CD14-positive monocyte (primary cell): ENCODE results near the gene PRR33. TPM values are rescaled to one million over a fixed set of nuclear protein-coding genes. Genes with fewer than 3 reads are reported as not detected.

ENCODE experiments used
- DNase-seq, 3 donors: peaks; one replicate each; pipeline ENCODE4 v3.0.0-alpha.2; 2011 to 2022
- H2AFZ ChIP-seq: 2 replicates; pipeline ENCODE4 v1.6.0; 2012; ENCODE audit warnings: mild to moderate bottlenecking, low read depth, low read length, inconsistent platforms; ENCODE audit not compliant: insufficient read depth, poor library complexity, severe bottlenecking
- H3K27ac ChIP-seq, 2 donors: 1 replicate in 1 of 2; 2 replicates in 1 of 2; pipeline ENCODE4 v1.5.1; 2012 to 2013; ENCODE audit warnings: low read length in 2 of 2, control low read depth in 1 of 2, inconsistent platforms in 1 of 2, low read depth in 1 of 2, mild to moderate bottlenecking in 1 of 2
- H3K27me3 ChIP-seq, 2 donors: one replicate each; pipeline versions ENCODE4 v1.6.0 to v1.6.1; 2011 to 2013; ENCODE audit warnings: low read length in 2 of 2; ENCODE audit not compliant: control insufficient read depth in 2 of 2, insufficient read depth in 2 of 2
- H3K36me3 ChIP-seq, 2 donors: replicated peaks in 1 of 2; 1 replicate in 1 of 2; 2 replicates in 1 of 2; pipeline versions ENCODE4 v1.5.1 to v1.6.1; 2012 to 2013; ENCODE audit warnings: low read length in 2 of 2, control low read depth in 1 of 2, inconsistent platforms in 1 of 2, mild to moderate bottlenecking in 1 of 2; ENCODE audit not compliant: insufficient read depth in 2 of 2, control insufficient read depth in 1 of 2
- H3K4me1 ChIP-seq, 2 donors: 1 replicate in 1 of 2; 2 replicates in 1 of 2; pipeline versions ENCODE4 v1.5.1 to v1.6.1; 2012 to 2013; ENCODE audit warnings: low read length in 2 of 2, control low read depth in 1 of 2, inconsistent platforms in 1 of 2, mild to moderate bottlenecking in 1 of 2, moderate library complexity in 1 of 2; ENCODE audit not compliant: insufficient read depth in 2 of 2, control insufficient read depth in 1 of 2
- H3K4me2 ChIP-seq: replicated peaks from 2 replicates; pipeline ENCODE3; 2012; ENCODE audit warnings: low read length, moderate library complexity, mild to moderate bottlenecking; ENCODE audit not compliant: poor library complexity, severe bottlenecking; ENCODE audit errors: extremely low read depth
- H3K4me3 ChIP-seq, 3 experiments: fragments of 200-600 bp in 1 of 3; sonication (generic) in 1 of 3; replicated peaks in 1 of 3; 1 replicate in 2 of 3; 2 replicates in 1 of 3; pipeline ENCODE4 v1.5.1; 2011 to 2013; ENCODE audit warnings: low read length in 3 of 3, mild to moderate bottlenecking in 3 of 3, control low read depth in 2 of 3, low read depth in 2 of 3, inconsistent platforms in 1 of 3, moderate library complexity in 1 of 3
- H3K79me2 ChIP-seq: 2 replicates; pipeline ENCODE4 v1.6.0; 2012; ENCODE audit warnings: mild to moderate bottlenecking, control low read depth, inconsistent platforms, low read length, moderate library complexity; ENCODE audit not compliant: insufficient read depth
- H3K9ac ChIP-seq: 2 replicates; pipeline ENCODE4 v1.6.0; 2017; ENCODE audit warnings: low read length, mild to moderate bottlenecking; ENCODE audit not compliant: insufficient read depth, poor library complexity, severe bottlenecking
- H3K9me3 ChIP-seq, 2 donors: replicated peaks in 1 of 2; 1 replicate in 1 of 2; 2 replicates in 1 of 2; pipeline versions ENCODE4 v1.5.1 to v1.6.1; 2012 to 2013; ENCODE audit warnings: low read length in 2 of 2, control low read depth in 1 of 2; ENCODE audit not compliant: control insufficient read depth in 1 of 2, insufficient read depth in 1 of 2
- H4K20me1 ChIP-seq: 2 replicates; pipeline ENCODE4 v1.6.0; 2012; ENCODE audit warnings: mild to moderate bottlenecking, low read length, control low read depth, moderate library complexity; ENCODE audit not compliant: insufficient read depth
- H3K27ac Mint-ChIP-seq, 7 donors: one replicate each; pipeline ENCODE4 v1.8.0; 2020; ENCODE audit warnings: mild to moderate bottlenecking in 7 of 7, mixed read lengths in 7 of 7, moderate library complexity in 6 of 7, inconsistent platforms in 2 of 7
- H3K27me3 Mint-ChIP-seq, 3 donors: one replicate each; pipeline ENCODE4 v1.8.0; 2021 to 2022; ENCODE audit warnings: low read depth in 3 of 3, mild to moderate bottlenecking in 3 of 3, mixed read lengths in 3 of 3, moderate library complexity in 3 of 3, inconsistent platforms in 1 of 3
- H3K36me3 Mint-ChIP-seq, 2 donors: one replicate each; pipeline ENCODE4 v1.8.0; 2020; ENCODE audit warnings: mixed read lengths in 2 of 2, inconsistent platforms in 1 of 2, mild to moderate bottlenecking in 1 of 2
- H3K4me1 Mint-ChIP-seq: one replicate; pipeline ENCODE4 v1.8.0; 2020; ENCODE audit warnings: mild to moderate bottlenecking, mixed read lengths
- H3K4me3 Mint-ChIP-seq, 2 donors: one replicate each; pipeline ENCODE4 v1.8.0; 2020; ENCODE audit warnings: mild to moderate bottlenecking in 2 of 2, mixed read lengths in 2 of 2, moderate library complexity in 1 of 2
- H3K9me3 Mint-ChIP-seq, 7 donors: one replicate each; pipeline ENCODE4 v1.8.0; 2020 to 2022; ENCODE audit warnings: mixed read lengths in 7 of 7, mild to moderate bottlenecking in 6 of 7, moderate library complexity in 6 of 7, inconsistent platforms in 2 of 7
- WGBS: methylation state at CpG from one replicate; pipeline ENCODE4 v1.1.5; 2013; ENCODE audit warnings: missing lambda C conversion rate; ENCODE audit not compliant: insufficient coverage; 5-methylcytosine and 5-hydroxymethylcytosine counted together
- intact Hi-C, 2 donors: fragments of 100-400 bp; cut with micrococcal nuclease; formaldehyde crosslinking; loops; one replicate each; pipeline versions ENCODE4 v1.15.0 to v1.15.1; 2023
- polyA plus RNA-seq, 3 donors: library from polyadenylated mRNA; depleted of rRNA in 1 of 3; unstranded in 2 of 3; stranded (reverse) in 1 of 3; fragments of 300-500 nt in 2 of 3; fragments of >200 nt in 1 of 3; fragmentation: Illumina TruSeq in 2 of 3; gene quantifications; 1 replicate in 2 of 3; 2 replicates in 1 of 3; pipeline ENCODE4 v1.2.3, GENCODE V29; 2012 to 2021
- TF ChIP-seq, protein P1 (sequence below): fragments of 200-600 bp; IDR thresholded peaks from one replicate; pipeline ENCODE4 v1.8.0; 2022; ENCODE audit warnings: antibody characterized with exemption, mild to moderate bottlenecking

The PRR33 gene
- polyA plus RNA-seq, 3 donors: not detected

GRCh38 chr11:1857064-1857463 is 34.6 kb downstream of the PRR33 start:
- H3K4me3 Mint-ChIP-seq: no peak overlapping the region
- Histone ChIP-seq H3K36me3 (peaks cover 25 to 65% of the 10 kb centered on the region in 2 donors), H3K4me1 (peaks cover 70 to 79% of the 10 kb centered on the region in 2 donors), H4K20me1 (peaks cover 82% of the 10 kb centered on the region), H3K4me3 (peak overlapping the region in 1 of 3 experiments; percentile 88), H3K79me2 (peaks cover 100% of the 10 kb centered on the region), H3K27ac (peak overlapping the region in 1 of 2 donors; percentile 10), H3K27me3 (no peaks in the 10 kb centered on the region), H3K9ac (no peak overlapping the region), H2AFZ (no peak overlapping the region), H3K9me3 (no peaks in the 10 kb centered on the region), H3K4me2 (peak overlapping the region; percentile 97)
- H3K36me3 Mint-ChIP-seq: peaks cover 23 to 24% of the 10 kb centered on the region in 2 donors
- peaks cover 0 to 3% (median 0%) of the 10 kb centered on the region in 3 donors for H3K27me3 Mint-ChIP-seq
- H3K27ac Mint-ChIP-seq: peak overlapping the region in 1 of 7 donors; percentile 17
- TF ChIP-seq, protein P1, sequence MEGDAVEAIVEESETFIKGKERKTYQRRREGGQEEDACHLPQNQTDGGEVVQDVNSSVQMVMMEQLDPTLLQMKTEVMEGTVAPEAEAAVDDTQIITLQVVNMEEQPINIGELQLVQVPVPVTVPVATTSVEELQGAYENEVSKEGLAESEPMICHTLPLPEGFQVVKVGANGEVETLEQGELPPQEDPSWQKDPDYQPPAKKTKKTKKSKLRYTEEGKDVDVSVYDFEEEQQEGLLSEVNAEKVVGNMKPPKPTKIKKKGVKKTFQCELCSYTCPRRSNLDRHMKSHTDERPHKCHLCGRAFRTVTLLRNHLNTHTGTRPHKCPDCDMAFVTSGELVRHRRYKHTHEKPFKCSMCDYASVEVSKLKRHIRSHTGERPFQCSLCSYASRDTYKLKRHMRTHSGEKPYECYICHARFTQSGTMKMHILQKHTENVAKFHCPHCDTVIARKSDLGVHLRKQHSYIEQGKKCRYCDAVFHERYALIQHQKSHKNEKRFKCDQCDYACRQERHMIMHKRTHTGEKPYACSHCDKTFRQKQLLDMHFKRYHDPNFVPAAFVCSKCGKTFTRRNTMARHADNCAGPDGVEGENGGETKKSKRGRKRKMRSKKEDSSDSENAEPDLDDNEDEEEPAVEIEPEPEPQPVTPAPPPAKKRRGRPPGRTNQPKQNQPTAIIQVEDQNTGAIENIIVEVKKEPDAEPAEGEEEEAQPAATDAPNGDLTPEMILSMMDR: no peak
- no peak for DNase-seq
- 86% methylated on average over 7 of the region's 11 CpGs for WGBS
- peaks cover 58% of the 10 kb centered on the region for H3K4me1 Mint-ChIP-seq
- no peaks in the 10 kb centered on the region for H3K9me3 Mint-ChIP-seq
- intact Hi-C loops: no loop called here

GRCh38 chr11:1856306-1857005 is 35.2 kb downstream of the PRR33 start:
- peak overlapping the region; percentile 97 for H3K4me2 ChIP-seq

More at GRCh38 chr11:1856306-1857005, 35.2 kb downstream of the PRR33 start:
- H3K4me3 Mint-ChIP-seq: peak overlapping the region; percentile 45 to 48
- H3K9me3 Mint-ChIP-seq: no peaks in the 10 kb centered on the region
- H4K20me1 ChIP-seq: peaks cover 76% of the 10 kb centered on the region
- WGBS: 92% methylated on average over 8 of the region's 13 CpGs
- H3K79me2 ChIP-seq: peaks cover 100% of the 10 kb centered on the region
- DNase-seq: no peak
- H3K4me3 ChIP-seq: peak overlapping the region in 1 of 3 experiments; percentile 88
- TF ChIP-seq, protein P1: no peak
- no peaks in the 10 kb centered on the region for H3K27me3 ChIP-seq
- no peaks in the 10 kb centered on the region for H3K9me3 ChIP-seq
- no peak overlapping the region for H2AFZ ChIP-seq
- peak overlapping the region in 5 of 7 donors; percentile 8 to 74 (median 59) for H3K27ac Mint-ChIP-seq
- peaks cover 73 to 79% of the 10 kb centered on the region in 2 donors for H3K4me1 ChIP-seq
- peaks cover 25 to 59% of the 10 kb centered on the region in 2 donors for H3K36me3 ChIP-seq
- no peak overlapping the region for H3K9ac ChIP-seq
- H3K4me1 Mint-ChIP-seq: peaks cover 64% of the 10 kb centered on the region
- H3K36me3 Mint-ChIP-seq: peaks cover 23 to 24% of the 10 kb centered on the region in 2 donors
- peak overlapping the region in 1 of 2 donors; percentile 10 for H3K27ac ChIP-seq
- peaks cover 0 to 3% (median 0%) of the 10 kb centered on the region in 3 donors for H3K27me3 Mint-ChIP-seq
- intact Hi-C loops: no loop called here
